C1 segment of cervical spinal cord (tissue), 14 donors: ENCODE results near the gene PLPP2.

Experiments
- DNase-seq, 14 donors: peaks; one replicate each; lab custom pipeline; 2025; lab: John Stamatoyannopoulos, UW

PLPP2 gene

DNA sequence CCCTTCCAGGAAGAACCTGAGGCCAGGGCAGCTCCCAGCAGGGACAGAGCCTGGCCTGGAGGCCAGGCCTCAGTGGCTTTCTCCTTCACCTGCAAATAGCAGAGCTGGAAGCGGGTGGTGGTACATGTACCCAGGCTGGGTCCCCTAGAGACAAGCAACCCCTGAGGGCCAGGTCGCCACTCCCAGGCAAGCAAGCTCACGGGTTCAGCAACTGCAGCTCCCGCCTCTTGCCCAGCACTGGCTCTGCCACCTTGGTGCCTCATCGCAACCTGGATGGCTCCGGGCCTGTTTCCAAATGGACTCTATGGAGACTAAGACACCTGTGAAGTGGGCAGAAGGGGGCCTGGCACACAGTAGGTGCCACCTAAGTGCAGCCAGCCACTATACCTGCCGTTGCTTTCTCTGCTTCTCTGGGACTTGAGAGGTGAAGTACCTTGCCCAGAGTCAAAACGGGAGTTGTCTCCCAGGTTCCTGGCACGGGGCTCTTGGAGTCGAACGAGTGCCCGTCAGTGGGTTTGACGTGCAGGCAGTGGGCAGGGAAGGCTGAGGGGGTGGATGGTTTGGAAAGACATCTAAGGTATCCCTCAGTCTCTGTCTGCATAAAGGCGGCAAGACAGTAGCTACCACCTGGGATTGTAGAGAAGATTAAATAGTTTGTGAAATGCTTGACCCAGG is 2.4 kb upstream of the PLPP2 start:
- no peak for DNase-seq

DNA sequence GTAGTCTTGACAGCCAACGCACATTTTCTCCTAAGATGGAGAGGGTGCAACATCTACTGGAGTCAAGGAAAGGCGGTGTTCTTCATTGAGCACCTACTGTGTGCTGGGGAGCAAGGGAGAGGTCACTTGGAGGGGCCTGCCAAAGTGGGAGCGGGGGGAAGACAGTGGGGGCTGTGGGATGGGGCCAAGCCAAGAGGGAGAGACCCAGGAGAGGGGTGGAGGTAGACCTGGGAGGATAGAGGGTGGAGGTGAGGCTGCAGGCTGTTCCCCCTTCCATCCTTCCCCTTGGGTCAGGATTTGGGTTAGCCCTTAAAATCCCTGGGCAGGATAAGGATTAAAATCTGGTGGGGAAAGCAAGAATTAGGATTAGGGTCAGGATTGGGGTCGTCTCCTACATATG is 1.7 kb upstream of the PLPP2 start:
- DNase-seq: no peak

- DNase-seq: no peak
These were observed 1.2 kb upstream of the PLPP2 start for GRCh38 chr19:292281-292884.

GRCh38 chr19:291561-292280 is 518 bp upstream of the PLPP2 start:
- no peak for DNase-seq

- peak in 11 of 14 donors; percentile 20 to 77 (median 58) for DNase-seq
These were observed 714 bp downstream of the PLPP2 start for GRCh38 chr19:290372-291005.

DNA sequence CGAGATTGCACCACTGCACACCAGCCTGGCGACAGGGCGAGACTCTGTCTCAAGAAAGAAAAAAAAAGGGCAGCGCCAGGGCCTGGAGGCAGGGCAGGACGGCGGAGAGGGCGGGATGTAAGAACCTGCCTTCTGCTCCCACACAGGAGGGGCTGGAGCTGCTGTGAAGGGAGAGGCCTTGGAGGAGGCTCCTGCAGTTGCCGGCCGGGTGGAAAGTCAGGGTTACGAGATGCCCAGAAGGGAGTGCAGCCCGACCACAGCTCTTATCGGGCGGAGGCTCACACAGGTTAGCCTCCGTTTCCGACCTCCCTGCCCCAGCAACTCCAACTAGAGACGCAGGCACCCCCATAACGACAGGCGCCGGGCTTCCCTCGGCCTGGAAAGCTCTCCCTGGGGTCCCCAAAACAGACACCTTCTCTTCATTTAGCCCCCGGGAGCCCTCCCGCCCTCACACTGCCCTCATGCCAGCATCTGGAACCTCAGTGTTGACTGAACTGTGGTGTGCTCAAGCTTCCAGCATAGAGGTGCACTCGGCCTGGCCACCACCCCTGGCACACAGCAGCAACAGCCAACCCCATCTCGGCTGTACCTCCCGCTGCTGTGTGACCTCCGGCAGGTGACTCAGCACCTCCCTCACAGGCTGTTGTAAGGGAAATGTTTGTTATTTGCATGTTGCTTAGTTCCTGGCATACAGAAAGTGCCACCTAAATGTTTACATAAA is 1.4 kb downstream of the PLPP2 start:
- peak in 1 of 14 donors; percentile 9 for DNase-seq

DNA sequence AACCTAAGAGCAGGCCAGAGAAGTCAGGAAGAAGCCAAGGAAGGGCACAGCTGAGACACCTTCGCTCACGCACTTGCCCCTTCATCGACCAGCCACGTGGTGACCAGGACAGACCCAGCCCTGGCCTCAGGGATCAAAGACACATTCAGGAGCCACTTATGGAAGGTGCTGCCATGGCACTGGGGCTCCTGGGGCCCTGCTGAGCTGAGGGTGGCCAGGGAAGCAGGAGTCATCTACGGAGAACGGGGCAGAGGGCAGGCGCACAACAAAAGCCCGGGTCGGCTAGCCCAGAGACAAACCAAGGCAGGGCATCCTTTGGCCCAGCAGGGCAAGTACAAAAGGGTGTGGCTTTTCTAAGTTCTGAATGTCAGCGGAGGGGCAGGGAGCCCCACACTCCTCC is 2.3 kb downstream of the PLPP2 start:
- no peak for DNase-seq

DNA sequence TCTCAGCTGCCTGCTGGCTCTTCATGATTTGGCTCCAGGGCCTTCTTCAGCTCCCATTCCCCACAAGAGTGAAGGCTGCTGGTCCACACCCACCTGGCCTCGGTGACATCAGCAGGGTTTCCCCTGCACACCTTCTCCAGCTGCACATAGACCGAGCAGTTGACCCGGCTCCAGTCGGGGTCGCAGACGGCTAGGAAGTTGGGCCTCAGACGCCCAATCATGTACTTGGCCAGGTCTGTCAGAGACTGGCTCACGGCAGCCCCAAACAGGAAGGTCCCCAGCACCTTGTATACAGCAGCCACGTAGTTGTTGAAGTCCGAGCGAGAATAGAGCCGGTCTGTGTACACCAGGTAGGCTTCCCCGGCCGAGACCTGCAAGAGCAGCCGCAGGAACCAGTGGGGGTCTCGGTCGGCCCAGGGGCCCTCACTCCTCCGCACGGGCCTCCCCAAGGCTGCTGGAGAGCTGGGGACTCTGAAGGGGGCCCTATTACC is 3.8 kb downstream of the PLPP2 start:
- DNase-seq: no peak

DNA sequence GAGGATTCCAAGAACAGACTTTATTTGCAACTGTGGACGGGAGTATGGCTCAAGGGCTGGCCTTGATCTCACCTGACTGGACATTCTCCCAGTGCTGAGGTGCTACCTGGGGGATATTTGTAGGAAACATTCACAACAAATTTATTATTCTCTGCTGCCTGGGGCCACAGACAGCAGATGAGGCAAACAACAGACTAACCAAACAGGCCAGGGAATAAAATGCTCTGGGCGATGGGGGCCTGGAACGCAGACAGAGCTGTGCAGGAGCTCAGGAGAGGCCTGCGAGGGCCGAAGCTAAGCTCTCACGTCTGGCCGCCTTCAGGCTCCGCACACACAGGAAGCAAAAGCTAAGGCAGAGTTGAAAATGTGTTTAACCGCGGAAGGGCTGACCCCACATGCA is 7.8 kb downstream of the PLPP2 start:
- DNase-seq: no peak

GRCh38 chr19:282501-282900 is 8.7 kb downstream of the PLPP2 start:
- no peak for DNase-seq

- DNase-seq: no peak
These were observed 9.2 kb downstream of the PLPP2 start for GRCh38 chr19:281992-282391.

- no peak for DNase-seq
These were observed 9.9 kb downstream of the PLPP2 start for GRCh38 chr19:281156-281853.

DNA sequence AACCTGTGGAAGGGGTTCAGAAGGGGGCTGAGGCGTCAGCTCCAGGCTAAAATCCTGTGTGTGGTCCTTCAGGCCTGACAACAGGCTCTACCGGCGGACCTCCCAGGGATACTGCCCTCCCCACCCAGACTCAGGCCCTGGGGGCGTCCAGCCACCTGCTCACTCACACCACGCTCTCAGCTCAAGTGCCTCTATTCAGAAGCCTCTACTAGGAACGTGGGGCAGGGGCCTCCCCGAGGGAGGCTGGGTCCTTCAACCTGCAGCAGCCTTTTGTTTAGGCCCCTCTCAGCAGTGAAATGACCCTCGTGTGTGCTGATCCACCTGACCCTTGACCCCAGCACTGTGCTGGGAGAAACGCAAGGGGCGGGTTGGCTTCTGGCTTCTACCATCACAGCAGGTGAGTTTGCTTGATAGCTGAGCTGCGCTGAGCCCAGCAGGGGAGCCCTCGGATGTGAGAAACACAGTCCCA is 10.6 kb downstream of the PLPP2 start:
- DNase-seq: no peak

DNA sequence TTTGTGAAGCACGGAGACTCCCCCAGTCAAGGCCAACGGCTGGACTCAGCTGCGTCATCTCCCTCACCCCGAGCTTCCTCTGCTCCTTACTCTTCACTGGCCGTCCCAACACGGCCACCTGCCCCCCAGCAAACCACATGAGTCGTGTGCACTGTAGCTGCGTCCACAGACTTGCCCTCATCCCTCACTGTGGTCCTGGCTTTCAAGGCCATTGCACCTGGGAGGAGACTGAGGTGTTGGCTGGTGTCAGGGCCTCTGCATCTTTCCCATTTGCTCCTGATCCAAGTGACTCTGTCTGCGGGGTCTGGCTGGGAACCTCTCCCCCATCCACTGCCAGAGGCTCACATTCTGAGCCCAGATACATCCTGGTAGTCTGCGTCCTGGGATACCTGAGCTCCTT is 11.5 kb downstream of the PLPP2 start:
- no peak for DNase-seq

DNA sequence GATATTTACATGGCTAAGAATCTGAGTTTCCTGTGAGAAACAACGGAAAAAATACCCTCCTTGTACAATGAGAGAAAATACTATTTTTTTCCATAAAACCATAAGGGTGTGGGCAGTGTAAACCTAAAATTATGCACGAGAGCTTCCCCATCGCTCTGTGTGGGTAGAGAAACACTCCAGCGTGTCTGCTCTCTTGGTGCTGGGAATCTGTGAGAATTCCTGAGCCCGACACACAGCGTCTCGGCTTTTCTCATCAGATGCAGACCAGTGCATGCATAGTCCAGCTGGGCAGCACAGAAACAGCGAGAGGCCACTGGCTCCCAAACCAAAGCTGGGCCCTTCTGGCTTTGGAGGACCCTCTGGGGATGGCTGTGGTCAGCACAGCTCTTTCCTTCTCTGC is 12.0 kb downstream of the PLPP2 start:
- no peak for DNase-seq

GRCh38 chr19:277581-278165 is 13.5 kb downstream of the PLPP2 start:
- no peak for DNase-seq

DNA sequence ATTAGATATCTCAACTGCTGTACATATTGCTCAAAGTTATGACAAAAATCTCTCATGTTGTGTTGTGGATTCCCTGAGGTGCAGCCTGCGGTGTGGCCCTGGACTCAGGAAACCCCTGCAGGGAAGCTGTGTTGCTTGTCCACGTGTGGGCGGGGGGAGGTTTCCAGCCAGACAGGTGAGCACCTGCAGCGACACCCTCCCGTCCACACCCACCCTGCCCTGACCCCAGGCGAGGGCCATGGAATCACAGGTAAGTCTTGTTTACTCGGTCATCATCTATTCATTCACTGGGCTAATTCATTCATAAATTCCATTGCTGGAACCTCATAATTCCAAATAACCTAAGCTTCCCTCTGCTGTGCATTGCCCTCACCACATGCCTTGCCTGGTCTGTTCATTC is 14.1 kb downstream of the PLPP2 start:
- no peak for DNase-seq

DNA sequence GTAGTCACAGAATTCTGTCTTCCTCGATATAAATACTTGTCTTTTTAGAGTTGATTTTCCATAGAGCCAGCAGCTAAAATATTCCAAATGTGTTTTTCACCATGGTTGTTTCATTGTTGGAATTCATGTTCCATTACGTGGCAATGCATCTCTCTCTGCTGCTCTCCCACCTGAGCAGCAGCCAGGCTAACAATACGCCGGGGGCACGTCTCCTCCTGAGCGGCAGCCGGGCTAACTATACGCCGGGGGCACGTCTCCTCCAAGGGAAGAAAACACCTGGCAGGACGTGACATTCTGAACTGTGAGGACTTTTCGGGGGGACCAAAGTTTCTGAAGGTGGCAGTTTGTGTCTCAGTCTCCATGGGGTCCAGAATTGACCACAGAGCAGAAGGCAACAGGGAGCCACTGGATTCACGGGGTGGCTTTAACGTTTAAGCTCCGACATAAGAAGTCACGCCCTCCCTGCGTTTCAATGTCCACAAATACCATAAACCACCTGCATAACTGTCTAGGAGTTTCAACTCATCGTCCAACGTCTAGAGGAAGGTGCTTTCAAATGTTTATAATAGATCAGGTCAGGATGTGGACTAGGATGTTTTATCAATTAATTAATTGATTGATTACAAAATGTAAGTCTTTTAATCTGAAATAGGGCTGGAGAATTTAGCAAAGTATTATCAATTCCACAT is 15.1 kb downstream of the PLPP2 start:
- no peak for DNase-seq

GRCh38 chr19:275000-275399 is 16.2 kb downstream of the PLPP2 start:
- no peak for DNase-seq

DNA sequence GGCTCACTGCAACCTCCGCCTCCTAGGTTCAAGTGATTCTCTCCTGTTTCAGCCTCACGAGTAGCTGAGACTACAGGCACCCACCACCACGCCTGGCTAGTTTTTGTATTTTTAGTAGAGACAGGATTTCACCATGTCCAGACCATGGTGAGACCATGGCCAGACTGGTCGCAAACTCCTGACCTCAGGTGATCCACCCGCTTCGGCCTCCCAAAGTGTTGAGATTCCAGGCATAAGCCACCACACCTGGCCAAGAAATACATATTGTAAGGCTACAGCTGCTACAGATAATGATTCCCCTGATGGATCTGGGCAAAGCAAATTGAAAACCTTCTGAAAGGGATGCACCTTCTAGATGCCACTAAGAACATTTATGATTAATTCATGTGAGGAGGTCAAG is 17.8 kb downstream of the PLPP2 start:
- DNase-seq: no peak
